PC-9 (cell line): ENCODE measurements around the gene OR6S1. TPM values are rescaled to one million over a fixed set of nuclear protein-coding genes. Genes with fewer than 3 reads are reported as not detected.

Experiments used
- BruUV-seq: library from RNA; stranded (reverse); fragments of 400-500 nt; replicated peaks from 2 replicates; lab custom pipeline; 2021; lab: Mats Ljungman, UMichigan
- CTCF ChIA-PET: fragments of 300-600 bp; sonication (Branson Sonifier 250); formaldehyde crosslinking; loops from one replicate; lab custom pipeline; 2022; ENCODE audit warnings: antibody characterized with exemption; lab: Charles Lee
- POLR2A ChIA-PET: fragments of 300-600 bp; sonication (Branson Sonifier 250); formaldehyde crosslinking; loops from one replicate; lab custom pipeline; 2022; ENCODE audit warnings: antibody characterized with exemption; ENCODE audit not compliant: unreplicated experiment; lab: Charles Lee
- DNase-seq, 2 experiments: peaks; one replicate each; pipeline versions ENCODE4 v3.0.0 to v3.0.0-alpha.2; 2015 to 2022; ENCODE audit warnings: mixed read lengths in 1 of 2
- H2AFZ ChIP-seq: fragments of 200-600 bp; sonication (generic); 2 replicates; pipeline ENCODE4 v1.8.1; 2017; ENCODE audit warnings: antibody characterized with exemption
- H3F3A ChIP-seq: fragments of 200-600 bp; sonication (generic); 2 replicates; pipeline ENCODE4 v1.8.1; 2017; ENCODE audit warnings: antibody characterized with exemption, mild to moderate bottlenecking, low read depth; ENCODE audit not compliant: insufficient read depth
- H3K27ac ChIP-seq: fragments of 200-600 bp; sonication (generic); 2 replicates; pipeline ENCODE4 v1.6.1; 2016; ENCODE audit warnings: mixed run types
- H3K27me3 ChIP-seq: fragments of 200-600 bp; sonication (generic); 2 replicates; pipeline ENCODE4 v1.6.1; 2016; ENCODE audit warnings: low read depth, mixed run types; ENCODE audit not compliant: insufficient read depth
- H3K36me3 ChIP-seq: fragments of 200-600 bp; sonication (generic); 2 replicates; pipeline ENCODE4 v1.6.1; 2016; ENCODE audit warnings: low read depth, mixed run types
- H3K4me1 ChIP-seq: fragments of 200-600 bp; sonication (generic); replicated peaks from 2 replicates; pipeline ENCODE4 v1.6.1; 2016; ENCODE audit warnings: mixed run types; ENCODE audit not compliant: insufficient read depth
- H3K4me2 ChIP-seq: fragments of 200-600 bp; sonication (generic); 2 replicates; pipeline ENCODE4 v1.6.1; 2017; ENCODE audit warnings: mixed run types
- H3K4me3 ChIP-seq: fragments of 200-600 bp; sonication (generic); 2 replicates; pipeline ENCODE4 v1.6.1; 2016; ENCODE audit warnings: mixed run types
- H3K79me2 ChIP-seq: fragments of 200-600 bp; sonication (generic); 2 replicates; pipeline ENCODE4 v1.6.1; 2017; ENCODE audit warnings: low read depth, mixed run types
- H3K9me2 ChIP-seq: fragments of 200-600 bp; sonication (generic); 2 replicates; pipeline ENCODE4 v1.8.1; 2017; ENCODE audit warnings: mild to moderate bottlenecking; ENCODE audit not compliant: insufficient read depth
- H3K9me3 ChIP-seq: fragments of 200-600 bp; sonication (generic); 2 replicates; pipeline ENCODE4 v1.8.1; 2016; ENCODE audit warnings: low read depth; ENCODE audit not compliant: insufficient read depth
- H4K20me1 ChIP-seq: fragments of 200-600 bp; sonication (generic); 2 replicates; pipeline ENCODE4 v1.8.1; 2017; ENCODE audit not compliant: insufficient read depth
- CTCF ChIP-seq: fragments of 200-600 bp; sonication (generic); conservative IDR thresholded peaks from 2 replicates; pipeline ENCODE4 v1.6.1; 2017; ENCODE audit warnings: mixed run types, antibody characterized with exemption, mild to moderate bottlenecking, moderate library complexity
- EZH2 ChIP-seq: fragments of 200-600 bp; sonication (generic); IDR thresholded peaks from 2 replicates; pipeline ENCODE4 v1.8.0; 2017; ENCODE audit warnings: antibody characterized with exemption, low read depth
- intact Hi-C: fragments of 100-400 bp; cut with micrococcal nuclease; formaldehyde crosslinking; loops from one replicate; pipeline ENCODE4 v1.10.0; 2022; ENCODE audit not compliant: unreplicated experiment
- total RNA-seq: library from RNA; stranded (reverse); gene quantifications from 2 replicates; pipeline ENCODE4 v1.2.3, GENCODE V29; 2021

OR6S1 gene
- total RNA-seq, 1 experiment from 2014 or later, result not detected

- CTCF ChIA-PET, result no interaction called here
- peak overlapping the region; percentile 97 for H3K4me2 ChIP-seq
- peak overlapping the region; percentile 81; the same call in 1 of the 2 replicates for H3K4me3 ChIP-seq
- H3K27ac ChIP-seq, result no peak overlapping the region
- BruUV-seq, result no TSS peak
- no peaks in the 10 kb centered on the region for H3K36me3 ChIP-seq
- TF ChIP-seq EZH2 (no peak), CTCF (no peak)
- POLR2A ChIA-PET, result no interaction called here
- no peaks in the 10 kb centered on the region for H3K9me3 ChIP-seq
- H3K79me2 ChIP-seq, result no peaks in the 10 kb centered on the region
- intact Hi-C loops, result loop anchor here (1.0 to 5.0 kb wide), 4 partner anchors 20 to 364 kb away; partner anchors contain the start of gene SLC39A2
- no peaks in the 10 kb centered on the region for H3K4me1 ChIP-seq
- H3F3A ChIP-seq, result peaks cover 31% of the 10 kb centered on the region
- peak; percentile 63 to 75 for DNase-seq
- no peaks in the 10 kb centered on the region for H3K27me3 ChIP-seq
- peak overlapping the region; percentile 76; the same call in 1 of the 2 replicates for H2AFZ ChIP-seq
- no peaks in the 10 kb centered on the region for H4K20me1 ChIP-seq
- no peaks in the 10 kb centered on the region for H3K9me2 ChIP-seq
Observed at GRCh38 chr14:20632831-20633691, 8.4 kb downstream of the OR6S1 start.

DNA sequence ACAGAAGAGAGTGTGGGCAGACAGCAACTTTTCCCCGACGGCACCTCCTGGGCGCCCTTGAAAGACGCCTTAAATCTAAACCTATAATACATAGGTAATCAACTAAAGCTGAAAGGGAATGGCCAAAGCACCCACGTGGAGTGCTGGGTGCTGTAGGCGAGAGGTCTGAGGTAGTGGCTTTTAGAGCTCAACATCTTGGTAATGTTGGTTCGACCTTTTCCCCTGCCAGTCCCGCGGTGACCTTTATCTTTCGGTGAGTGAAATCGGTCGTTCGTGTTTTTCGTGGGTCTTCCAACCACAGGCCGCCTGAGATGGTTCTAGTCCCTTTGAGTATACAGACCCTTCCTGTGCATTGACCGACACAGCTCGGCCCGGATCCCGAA is 9.1 kb downstream of the OR6S1 start:
- H3K36me3 ChIP-seq, result no peaks in the 10 kb centered on the region
- H3K9me3 ChIP-seq, result no peaks in the 10 kb centered on the region
- intact Hi-C loops, result loop anchor here (2.0 to 5.0 kb wide), 3 partner anchors 30 to 365 kb away; partner anchors contain the start of gene SLC39A2
- peak overlapping the region; percentile 97 for H3K4me2 ChIP-seq
- no peak overlapping the region for H3K27ac ChIP-seq
- BruUV-seq, result no TSS peak
- no peaks in the 10 kb centered on the region for H3K4me1 ChIP-seq
- no peaks in the 10 kb centered on the region for H4K20me1 ChIP-seq
- TF ChIP-seq EZH2, result no peak
- TF ChIP-seq CTCF, result no peak
- POLR2A ChIA-PET, result no interaction called here
- peak overlapping the region; percentile 81; the same call in 1 of the 2 replicates for H3K4me3 ChIP-seq
- peaks cover 32% of the 10 kb centered on the region for H3F3A ChIP-seq
- no peaks in the 10 kb centered on the region for H3K27me3 ChIP-seq
- CTCF ChIA-PET, result no interaction called here
- H3K9me2 ChIP-seq, result no peaks in the 10 kb centered on the region
- peak overlapping the region; percentile 76; the same call in 1 of the 2 replicates for H2AFZ ChIP-seq
- H3K79me2 ChIP-seq, result no peaks in the 10 kb centered on the region
- DNase-seq, result no peak

GRCh38 chr14:20631880-20632389 is 9.6 kb downstream of the OR6S1 start:
- intact Hi-C loops, result loop anchor here (2.0 to 5.0 kb wide), 3 partner anchors 31 to 365 kb away; partner anchors contain the start of gene SLC39A2
- TF ChIP-seq CTCF (no peak), EZH2 (no peak)
- no TSS peak for BruUV-seq
- ChIA-PET POLR2A (no interaction called here), CTCF (no interaction called here)
- DNase-seq, result peak; percentile 54 to 60
- Histone ChIP-seq H3K27ac (no peak overlapping the region), H3K36me3 (no peaks in the 10 kb centered on the region), H4K20me1 (no peaks in the 10 kb centered on the region), H2AFZ (peak overlapping the region; percentile 65), H3K9me2 (no peaks in the 10 kb centered on the region), H3K27me3 (no peaks in the 10 kb centered on the region), H3K79me2 (no peaks in the 10 kb centered on the region), H3K9me3 (no peaks in the 10 kb centered on the region), H3K4me3 (peak overlapping the region; percentile 81), H3K4me2 (peak overlapping the region; percentile 97), H3F3A (peaks cover 35% of the 10 kb centered on the region), H3K4me1 (no peaks in the 10 kb centered on the region)
